ENCODE data around the gene ZNF25.
"Not testable (repeated sequence)": the region's sequence is repeated elsewhere in the genome, so short reads cannot be mapped to it uniquely, and the experiment has no call there.

ZNF25 gene

GRCh38 chr10:37976091-37976879 lies at the start of gene ZNF25:
TSS of gene ZNF25 (minus strand) at chr10:37976647. CDS start at chr10:37971722, 4,925 bp downstream.
- DNase-seq = peak; percentile 93

- DNase-seq = no peak
These were observed 48.8 kb upstream of the ZNF25 start for GRCh38 chr10:38025283-38025682.

GRCh38 chr10:38019124-38019523 lies 42.7 kb upstream of the ZNF25 start:
- not testable (repeated sequence) for DNase-seq

- no peak for DNase-seq
These were observed 39.9 kb upstream of the ZNF25 start for GRCh38 chr10:38016354-38016753.

DNA sequence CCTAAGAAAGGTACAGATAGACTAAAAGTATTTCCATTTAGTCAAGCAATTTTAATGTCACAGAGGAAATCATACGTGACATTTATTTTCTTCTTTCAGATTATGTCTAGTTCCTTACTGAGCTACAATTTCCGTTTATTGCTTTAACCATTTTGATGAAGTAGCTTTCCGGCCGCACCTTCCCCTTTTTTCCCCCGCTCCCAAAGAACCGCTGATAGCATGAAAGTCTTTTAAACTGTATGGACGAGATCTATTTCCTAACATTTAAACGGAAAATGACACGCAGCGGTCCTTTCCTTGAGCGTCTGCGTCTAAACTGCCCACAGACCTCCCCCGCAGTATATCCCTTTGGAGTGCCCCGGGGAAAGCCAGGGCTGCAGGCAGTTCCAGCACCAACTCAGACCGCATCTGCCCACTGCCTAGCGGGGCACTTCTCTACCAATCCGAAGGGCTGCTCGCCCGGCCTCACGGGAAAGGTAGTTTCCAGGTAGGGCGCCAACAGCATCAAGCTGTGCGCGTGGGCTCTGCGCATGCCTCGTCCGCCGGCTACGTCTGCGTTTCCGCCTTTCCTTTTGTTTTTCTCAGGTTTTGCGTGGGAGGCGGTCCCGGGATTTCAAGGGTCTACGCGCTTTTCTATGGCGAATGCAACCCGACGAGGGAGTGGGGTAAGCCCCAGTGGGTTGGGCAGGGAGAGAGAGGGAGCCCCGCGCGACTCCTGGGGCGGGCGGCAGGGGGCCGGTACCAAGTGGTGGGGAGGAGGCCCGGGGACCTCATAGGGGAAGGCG lies 33.9 kb upstream of the ZNF25 start, which contains the start of gene ZNF33A:
ZNF33A (plus strand) TSS at position 557 of the 785 bp plus-strand sequence. CDS start 1,667 bp downstream, outside the sequence.
- DNase-seq = peak; percentile 77

GRCh38 chr10:38007991-38008390 lies 31.5 kb upstream of the ZNF25 start:
- DNase-seq = no peak

GRCh38 chr10:38007551-38007950 lies 31.1 kb upstream of the ZNF25 start:
- DNase-seq = no peak

- no peak for DNase-seq
These were observed 27.1 kb upstream of the ZNF25 start for GRCh38 chr10:38003588-38003987.

GRCh38 chr10:38003026-38003425 lies 26.6 kb upstream of the ZNF25 start:
- DNase-seq = no peak

GRCh38 chr10:38000474-38000873 lies 24.0 kb upstream of the ZNF25 start:
- DNase-seq = not testable (repeated sequence)

DNA sequence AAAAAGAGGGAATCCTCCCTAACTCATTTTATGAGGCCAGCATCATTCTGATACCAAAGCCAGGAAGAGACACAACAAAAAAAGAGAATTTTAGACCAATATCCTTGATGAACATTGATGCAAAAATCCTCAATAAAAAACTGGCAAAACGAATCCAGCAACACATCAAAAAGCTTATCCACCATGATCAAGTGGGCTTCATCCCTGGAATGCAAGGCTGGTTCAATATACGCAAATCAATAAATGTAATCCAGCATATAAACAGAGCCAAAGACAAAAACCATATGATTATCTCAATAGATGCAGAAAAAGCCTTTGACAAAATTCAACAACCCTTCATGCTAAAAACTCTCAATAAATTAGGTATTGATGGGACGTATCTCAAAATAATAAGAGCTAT lies 22.5 kb upstream of the ZNF25 start:
- DNase-seq = not testable (repeated sequence)

DNA sequence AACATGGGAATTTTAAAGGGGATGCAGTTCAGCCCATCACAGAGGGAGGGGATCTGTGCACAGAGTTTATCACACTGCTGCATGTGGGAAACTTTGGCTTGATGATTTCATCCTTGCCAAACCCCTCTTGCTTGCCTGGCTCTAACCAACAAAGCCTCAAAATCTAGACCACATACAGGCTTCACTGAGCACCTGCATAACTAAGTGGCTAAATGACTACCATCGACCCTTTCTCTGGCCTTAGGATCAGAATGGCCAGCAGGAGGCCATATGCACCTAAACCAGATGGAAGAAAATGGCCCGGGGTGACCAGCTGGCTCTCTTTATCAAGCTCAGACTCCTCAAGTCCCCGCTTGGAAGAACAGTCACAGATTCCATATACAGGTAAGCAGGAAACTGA lies 15.6 kb upstream of the ZNF25 start:
- no peak for DNase-seq

DNA sequence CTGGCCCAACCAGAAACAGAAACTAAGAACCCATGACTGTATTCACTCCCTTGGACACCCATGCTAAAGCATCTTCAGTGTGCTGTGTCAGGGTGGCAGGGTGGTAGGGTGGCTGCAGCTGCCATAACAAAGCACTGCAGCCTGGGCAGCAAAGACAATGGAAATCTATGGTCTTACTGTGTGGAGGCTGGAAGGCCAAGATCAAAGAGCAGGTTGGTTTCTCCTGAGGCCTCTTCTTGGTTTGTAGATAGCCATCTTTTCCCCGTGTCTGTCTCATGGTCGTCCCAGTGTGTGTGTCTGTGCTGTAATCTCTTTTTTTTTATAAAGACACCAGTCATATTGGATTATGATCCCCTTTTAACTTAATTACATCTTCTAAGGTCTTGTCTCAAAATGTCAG lies 15.2 kb upstream of the ZNF25 start:
- DNase-seq = no peak

GRCh38 chr10:37976880-37977203 lies 395 bp upstream of the ZNF25 start:
- no peak for DNase-seq

- DNase-seq = no peak
These were observed 951 bp downstream of the ZNF25 start for GRCh38 chr10:37975401-37975991.

DNA sequence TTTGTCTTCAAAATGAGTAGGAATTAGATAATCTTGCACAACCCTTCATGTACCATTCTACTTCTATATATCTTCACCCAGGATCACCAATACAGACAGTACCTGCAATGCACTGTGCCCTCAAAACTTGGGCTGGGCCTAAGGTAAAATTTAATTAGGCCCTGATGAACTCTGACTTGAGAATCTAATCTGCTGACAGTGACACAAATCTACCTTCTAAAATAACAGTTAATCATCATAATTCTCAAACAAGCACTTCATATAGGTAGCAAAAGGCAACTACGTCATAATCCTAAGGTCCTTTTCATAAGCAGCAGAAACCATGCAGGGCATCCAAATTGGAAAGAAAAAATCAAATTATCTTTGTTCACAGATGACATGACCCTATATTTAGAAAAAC lies 4.1 kb downstream of the ZNF25 start:
- no peak for DNase-seq

DNA sequence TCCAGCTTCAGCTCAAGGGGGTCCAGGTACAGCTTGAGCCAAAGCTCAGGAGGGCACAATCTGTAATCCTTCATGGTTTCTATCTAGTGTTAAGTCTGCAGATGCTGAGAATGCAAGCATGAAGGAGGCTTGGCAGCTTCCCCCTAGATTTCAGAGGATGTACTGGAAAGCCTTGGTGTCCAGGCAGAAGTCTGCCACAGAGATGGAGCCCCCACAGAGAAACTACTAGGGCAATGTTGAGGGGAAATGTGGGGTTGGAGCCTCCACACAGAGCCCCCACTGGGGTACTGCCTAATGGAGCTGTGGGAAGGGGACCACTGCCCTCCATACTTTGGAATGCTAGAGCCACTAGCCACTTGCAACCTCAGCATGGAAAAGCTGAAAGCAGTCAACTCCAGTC lies 11.4 kb downstream of the ZNF25 start:
- no peak for DNase-seq

- DNase-seq = no peak
These were observed 15.8 kb downstream of the ZNF25 start for GRCh38 chr10:37960591-37961137.

DNA sequence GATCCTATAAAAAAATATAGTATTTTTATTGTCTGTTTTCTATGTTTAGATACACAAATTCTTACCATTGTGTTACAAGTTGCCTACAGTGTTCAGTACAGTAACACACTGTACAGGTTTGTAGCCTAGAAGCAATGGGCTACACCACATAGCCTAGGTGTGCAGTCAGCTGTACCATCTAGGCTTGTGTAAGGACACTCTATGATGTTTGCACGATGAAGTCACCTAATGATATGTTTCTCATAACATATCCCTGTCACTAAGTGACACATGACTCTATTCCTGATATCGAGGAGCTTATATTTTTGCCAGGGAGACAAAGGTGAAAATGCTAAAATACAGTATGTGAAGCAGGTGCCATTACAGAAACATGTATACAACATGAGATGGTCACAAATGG lies 18.6 kb downstream of the ZNF25 start:
- DNase-seq = no peak

DNA sequence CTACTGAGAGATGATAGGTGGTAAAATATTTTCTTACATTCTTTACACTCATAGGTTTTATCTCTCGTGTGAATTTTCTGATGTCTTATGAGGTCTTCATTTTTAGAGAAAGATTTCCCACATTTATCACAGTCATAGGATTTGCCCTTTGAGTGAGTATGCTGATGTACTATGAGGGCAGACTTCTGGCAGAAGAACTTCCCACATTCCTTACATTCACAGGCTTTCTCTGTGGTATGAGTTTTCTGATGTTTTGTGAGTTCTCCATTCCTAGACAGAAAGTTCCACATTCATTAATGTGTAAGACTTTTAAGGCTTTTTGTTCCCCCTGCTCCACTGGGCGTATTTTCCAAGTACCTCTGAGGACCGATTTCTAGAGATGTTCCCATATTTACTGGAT lies 23.5 kb downstream of the ZNF25 start:
- DNase-seq = no peak

- no peak for DNase-seq
These were observed 24.2 kb downstream of the ZNF25 start for GRCh38 chr10:37952043-37952755.

- DNase-seq = no peak
These were observed 28.2 kb downstream of the ZNF25 start for GRCh38 chr10:37948210-37948609.

DNA sequence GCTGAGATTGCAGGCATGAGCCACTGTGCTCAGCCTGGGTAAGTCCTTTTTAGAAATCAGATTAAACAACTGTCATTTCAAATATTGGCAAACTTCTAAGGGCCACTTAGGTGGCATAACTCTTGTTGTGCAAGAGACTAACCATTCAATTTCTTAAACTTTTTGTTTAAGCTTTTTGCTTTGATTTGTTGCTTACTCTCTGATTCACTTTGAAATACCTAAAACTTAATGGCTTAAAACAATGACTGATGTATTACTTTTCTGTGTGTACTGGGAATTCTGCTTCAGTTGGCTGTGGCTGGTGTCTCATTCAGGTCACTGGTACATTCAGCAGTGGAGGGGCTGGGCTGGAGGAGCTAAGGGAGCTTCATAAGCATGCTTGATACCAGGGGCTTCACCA lies 28.9 kb downstream of the ZNF25 start:
- DNase-seq = no peak

All from NCI-H2171 (cell line).